HG02642 (cell line): ENCODE results near the gene SLC7A5.
"Not testable (repeated sequence)": the region's sequence is repeated elsewhere in the genome, so short reads cannot be mapped to it uniquely, and the experiment has no call there.

Source experiments
- ATAC-seq: cut with Tn5 transposase; IDR thresholded peaks from one replicate; pipeline ENCODE4 v1.9.1; 2021; ENCODE audit warnings: mild to moderate bottlenecking; ENCODE audit not compliant: unreplicated experiment, poor library complexity

Gene SLC7A5

GRCh38 chr16:87836346-87836843 is 32.9 kb downstream of the SLC7A5 start:
- no peak for ATAC-seq

GRCh38 chr16:87835882-87836331 is 33.4 kb downstream of the SLC7A5 start:
- no peak for ATAC-seq

- no peak for ATAC-seq
Observed at GRCh38 chr16:87834668-87835473, 34.4 kb downstream of the SLC7A5 start.

GRCh38 chr16:87834005-87834667 is 35.2 kb downstream of the SLC7A5 start:
- ATAC-seq = no peak

GRCh38 chr16:87833548-87833947 is 35.8 kb downstream of the SLC7A5 start:
- ATAC-seq = no peak

GRCh38 chr16:87832741-87833502 is 36.4 kb downstream of the SLC7A5 start:
- ATAC-seq = no peak

GRCh38 chr16:87832137-87832527 is 37.2 kb downstream of the SLC7A5 start:
- no peak for ATAC-seq

- no peak for ATAC-seq
Observed at GRCh38 chr16:87831421-87832136, 37.7 kb downstream of the SLC7A5 start.

GRCh38 chr16:87830673-87831420 is 38.5 kb downstream of the SLC7A5 start:
- no peak for ATAC-seq

GRCh38 chr16:87829988-87830672 is 39.2 kb downstream of the SLC7A5 start:
- ATAC-seq = no peak

GRCh38 chr16:87829622-87829980 is 39.7 kb downstream of the SLC7A5 start:
- no peak for ATAC-seq

GRCh38 chr16:87828907-87829621 is 40.2 kb downstream of the SLC7A5 start:
- ATAC-seq = no peak

GRCh38 chr16:87828071-87828906 is 41.0 kb downstream of the SLC7A5 start:
- ATAC-seq = no peak

GRCh38 chr16:87827588-87827915 is 41.8 kb downstream of the SLC7A5 start:
- not testable (repeated sequence) for ATAC-seq

GRCh38 chr16:87826798-87827587 is 42.3 kb downstream of the SLC7A5 start:
- no peak for ATAC-seq

GRCh38 chr16:87826407-87826797 is 42.9 kb downstream of the SLC7A5 start:
- ATAC-seq = not testable (repeated sequence)

- not testable (repeated sequence) for ATAC-seq
Observed at GRCh38 chr16:87825842-87826120, 43.5 kb downstream of the SLC7A5 start.
